GM12873 (cell line): ENCODE data around the gene BNIPL.

ENCODE experiments used
- CTCF ChIP-seq: IDR thresholded peaks from 2 replicates; pipeline ENCODE4 v1.5.1; 2012; ENCODE audit warnings: low read depth, mild to moderate bottlenecking, moderate library complexity, low read length, control low read depth; ENCODE audit not compliant: insufficient read depth; ENCODE audit errors: missing control alignments

Gene BNIPL

GRCh38 chr1:151010346-151010726 lies 26.1 kb upstream of the BNIPL start:
- no peak for TF ChIP-seq CTCF

GRCh38 chr1:151011154-151011850 lies 25.1 kb upstream of the BNIPL start:
- TF ChIP-seq CTCF, result no peak

- TF ChIP-seq CTCF, result no peak
Observed at GRCh38 chr1:151012684-151013471, 23.5 kb upstream of the BNIPL start.

GRCh38 chr1:151013518-151013917 lies 22.9 kb upstream of the BNIPL start:
- no peak for TF ChIP-seq CTCF

GRCh38 chr1:151024540-151025146 lies 11.7 kb upstream of the BNIPL start:
- TF ChIP-seq CTCF, result peak; percentile 87

- TF ChIP-seq CTCF, result no peak
Observed at GRCh38 chr1:151026460-151026859, 9.9 kb upstream of the BNIPL start.

- TF ChIP-seq CTCF, result no peak
Observed at GRCh38 chr1:151032164-151032563, 4.2 kb upstream of the BNIPL start.
